ENCODE measurements around the gene APPL1.

APPL1 gene

GRCh38 chr3:57227204-57227929, at the start of gene APPL1:
Gene APPL1 (plus strand): TSS chr3:57227729. CDS start chr3:57227884, 155 bp downstream.
- DNase-seq = no peak

- no peak for DNase-seq
These were observed 47.7 kb upstream of the APPL1 start for GRCh38 chr3:57179580-57180410.

- DNase-seq = no peak
These were observed 43.0 kb upstream of the APPL1 start for GRCh38 chr3:57184526-57184925.

- no peak for DNase-seq
These were observed 35.5 kb upstream of the APPL1 start for GRCh38 chr3:57192028-57192427.

- DNase-seq = no peak
These were observed 32.9 kb upstream of the APPL1 start for GRCh38 chr3:57194641-57195040.

- no peak for DNase-seq
These were observed 27.6 kb upstream of the APPL1 start, which contains the start of gene HESX1 for GRCh38 chr3:57199895-57200297. Gene HESX1 (minus strand): TSS chr3:57199978. CDS start chr3:57199918, 60 bp downstream.

- DNase-seq = no peak
These were observed 21.1 kb upstream of the APPL1 start for GRCh38 chr3:57206423-57206822.

GRCh38 chr3:57221883-57222282, 5.6 kb upstream of the APPL1 start:
- no peak for DNase-seq

- DNase-seq = no peak
These were observed 2.7 kb upstream of the APPL1 start for GRCh38 chr3:57224856-57225255.

GRCh38 chr3:57226176-57226575, 1.4 kb upstream of the APPL1 start:
- no peak for DNase-seq

GRCh38 chr3:57227930-57228751, 612 bp downstream of the APPL1 start:
- no peak for DNase-seq

GRCh38 chr3:57230006-57230405, 2.5 kb downstream of the APPL1 start:
- DNase-seq = no peak

- no peak for DNase-seq
These were observed 6.3 kb downstream of the APPL1 start for GRCh38 chr3:57233799-57234198.

GRCh38 chr3:57234613-57235575, 7.4 kb downstream of the APPL1 start:
- DNase-seq = no peak

- DNase-seq = no peak
These were observed 17.4 kb downstream of the APPL1 start for GRCh38 chr3:57244946-57245345.

- DNase-seq = no peak
These were observed 24.9 kb downstream of the APPL1 start for GRCh38 chr3:57252404-57252803.

- no peak for DNase-seq
These were observed 29.3 kb downstream of the APPL1 start for GRCh38 chr3:57256844-57257243.

- no peak for DNase-seq
These were observed 30.1 kb downstream of the APPL1 start for GRCh38 chr3:57257678-57258077.

GRCh38 chr3:57261119-57261518, 33.6 kb downstream of the APPL1 start:
- no peak for DNase-seq

- DNase-seq = no peak
These were observed 34.4 kb downstream of the APPL1 start for GRCh38 chr3:57261929-57262328.

- DNase-seq = no peak
These were observed 40.9 kb downstream of the APPL1 start for GRCh38 chr3:57268416-57268815.

GRCh38 chr3:57274845-57275244, 47.3 kb downstream of the APPL1 start:
- DNase-seq = no peak

All from NCI-H1417 treated with DMSO at 0.1 percent for 48 hours (cell line).